Peyer's patch (tissue), 4 donors: ENCODE data around the gene NEK9. TPM values are rescaled to one million over a fixed set of nuclear protein-coding genes. Genes with fewer than 3 reads are reported as not detected.
"Not testable (repeated sequence)": the region's sequence is repeated elsewhere in the genome, so short reads cannot be mapped to it uniquely, and the experiment has no call there.

Source experiments
- DNase-seq, 3 donors: peaks; one replicate each; pipeline ENCODE4 v3.0.0-alpha.2; 2017 to 2019
- H3K27ac ChIP-seq, 4 donors: fragments of 200-600 bp; sonication (generic); one replicate each; pipeline ENCODE4 v1.5.1; 2016 to 2019
- H3K27me3 ChIP-seq, 2 donors: fragments of 200-600 bp; sonication (generic); one replicate each; pipeline ENCODE4 v1.5.1; 2019
- H3K36me3 ChIP-seq, 3 donors: fragments of 200-600 bp; sonication (generic); one replicate each; pipeline ENCODE4 v1.5.1; 2016 to 2019
- H3K4me1 ChIP-seq, 4 donors: fragments of 200-600 bp; sonication (generic); one replicate each; pipeline ENCODE4 v1.5.1; 2016 to 2019
- H3K4me3 ChIP-seq, 4 donors: fragments of 200-600 bp; sonication (generic); 1 replicate in 3 of 4; 2 replicates in 1 of 4; pipeline ENCODE4 v1.5.1; 2016 to 2019; ENCODE audit warnings: mild to moderate bottlenecking in 1 of 4
- H3K9me3 ChIP-seq, 4 donors: fragments of 200-600 bp; sonication (generic); one replicate each; pipeline ENCODE4 v1.5.1; 2016 to 2019; ENCODE audit warnings: mild to moderate bottlenecking in 1 of 4
- CTCF ChIP-seq, 6 experiments: fragments of 450-650 bp in 4 of 6; fragments of 200-600 bp in 2 of 6; sonication (generic) in 1 of 6; IDR thresholded peaks; one replicate each; pipeline ENCODE4 v1.5.1; 2017 to 2019; ENCODE audit warnings: antibody characterized with exemption in 6 of 6, mild to moderate bottlenecking in 3 of 6, moderate library complexity in 1 of 6
- POLR2A ChIP-seq, 2 donors: fragments of 450-650 bp; IDR thresholded peaks; one replicate each; pipeline ENCODE4 v1.5.1; 2017; ENCODE audit warnings: antibody characterized with exemption in 2 of 2, mild to moderate bottlenecking in 2 of 2, moderate library complexity in 2 of 2
- total RNA-seq, 4 donors: library from RNA; depleted of rRNA; stranded (reverse); fragments of >200 nt; gene quantifications; one replicate each; pipeline ENCODE4 v1.1.0, GENCODE V29; 2016

Gene NEK9
- total RNA-seq, 4 donors from 2014 or later = 32.4 to 53.6 (median 42.0) TPM

DNA sequence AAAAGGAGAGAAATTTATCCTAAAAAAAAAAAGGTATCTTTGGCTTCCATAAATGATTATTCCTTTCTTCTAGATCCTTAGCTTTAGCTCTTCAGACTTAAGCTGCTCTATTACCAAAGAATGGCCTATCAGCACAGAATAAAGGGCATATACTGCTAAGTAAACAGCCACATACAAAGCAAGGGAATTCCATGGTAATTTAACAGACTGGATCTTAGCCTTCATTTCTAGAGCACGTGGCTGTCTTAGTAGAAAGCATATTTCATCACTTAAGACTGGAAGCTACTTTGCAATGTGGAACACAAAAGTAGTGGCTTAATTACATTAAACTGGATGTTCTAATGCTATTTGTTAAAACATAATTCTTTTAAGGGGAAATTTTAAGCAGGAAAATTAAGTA, 26.4 kb upstream of the NEK9 start:
- TF ChIP-seq POLR2A (IDR thresholded peaks at IDR 0.05) = no peak
- Histone ChIP-seq H3K4me1 (no peaks in the 10 kb centered on the region), H3K4me3 (no peak overlapping the region), H3K36me3 (peaks cover 0 to 24% (median 0%) of the 10 kb centered on the region in 3 donors), H3K27me3 (no peaks in the 10 kb centered on the region), H3K9me3 (no peaks in the 10 kb centered on the region), H3K27ac (no peak overlapping the region)
- DNase-seq = no peak

DNA sequence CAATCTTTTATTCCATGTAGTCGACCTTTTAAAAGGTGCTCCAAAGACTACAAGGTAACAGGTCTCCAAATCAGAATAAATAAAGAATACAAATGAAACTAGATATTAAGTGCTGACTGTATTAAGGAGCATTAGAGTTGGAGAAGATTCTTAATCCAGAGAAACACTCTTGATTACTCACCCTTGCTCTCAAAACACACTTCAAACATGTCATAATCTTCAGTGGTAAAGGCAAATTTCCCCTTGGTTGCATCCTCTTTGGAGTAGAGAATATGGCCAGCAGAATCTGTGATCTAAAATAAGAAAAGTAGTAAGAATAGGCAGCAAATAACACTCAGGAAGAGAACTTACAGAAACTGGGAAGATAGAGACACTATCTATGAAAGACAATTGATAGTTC, 25.0 kb upstream of the NEK9 start:
- Histone ChIP-seq H3K4me3 (no peak overlapping the region), H3K27ac (no peak overlapping the region), H3K36me3 (peaks cover 0 to 24% (median 0%) of the 10 kb centered on the region in 3 donors), H3K9me3 (no peaks in the 10 kb centered on the region), H3K27me3 (no peaks in the 10 kb centered on the region), H3K4me1 (no peaks in the 10 kb centered on the region)
- TF ChIP-seq POLR2A (IDR thresholded peaks at IDR 0.05) (no peak), CTCF (IDR thresholded peaks at IDR 0.05) (no peak)
- no peak for DNase-seq

- Histone ChIP-seq H3K27ac (peak overlapping the region in 1 of 4 donors; percentile 22), H3K36me3 (peaks cover 0 to 31% (median 0%) of the 10 kb centered on the region in 3 donors)
- H3K4me3 ChIP-seq, H3K4me1 ChIP-seq, DNase-seq, H3K27me3 ChIP-seq, H3K9me3 ChIP-seq: not testable (repeated sequence)
These were observed 23.8 kb upstream of the NEK9 start for GRCh38 chr14:75150637-75151036.

DNA sequence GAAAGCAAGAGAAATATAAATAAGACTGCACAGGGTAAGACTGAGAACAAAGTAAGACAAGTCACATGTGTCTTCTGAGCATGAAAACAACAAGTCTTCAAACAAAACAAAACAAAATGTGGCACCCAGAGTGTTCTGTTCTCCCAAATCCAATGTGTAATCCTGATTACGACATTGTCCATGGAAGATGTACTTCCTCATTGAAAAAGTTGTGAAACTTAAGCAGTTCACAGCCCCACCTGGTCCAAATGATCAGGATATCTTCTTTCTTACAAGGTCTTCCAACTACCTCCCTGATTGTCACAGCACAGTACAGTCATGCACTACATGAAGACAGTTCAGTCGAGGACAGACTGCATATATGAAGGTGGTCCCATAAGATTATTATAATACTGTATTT, 23.3 kb upstream of the NEK9 start:
- peak overlapping the region in 2 of 4 donors; percentile 14 to 71 for H3K27ac ChIP-seq

DNA sequence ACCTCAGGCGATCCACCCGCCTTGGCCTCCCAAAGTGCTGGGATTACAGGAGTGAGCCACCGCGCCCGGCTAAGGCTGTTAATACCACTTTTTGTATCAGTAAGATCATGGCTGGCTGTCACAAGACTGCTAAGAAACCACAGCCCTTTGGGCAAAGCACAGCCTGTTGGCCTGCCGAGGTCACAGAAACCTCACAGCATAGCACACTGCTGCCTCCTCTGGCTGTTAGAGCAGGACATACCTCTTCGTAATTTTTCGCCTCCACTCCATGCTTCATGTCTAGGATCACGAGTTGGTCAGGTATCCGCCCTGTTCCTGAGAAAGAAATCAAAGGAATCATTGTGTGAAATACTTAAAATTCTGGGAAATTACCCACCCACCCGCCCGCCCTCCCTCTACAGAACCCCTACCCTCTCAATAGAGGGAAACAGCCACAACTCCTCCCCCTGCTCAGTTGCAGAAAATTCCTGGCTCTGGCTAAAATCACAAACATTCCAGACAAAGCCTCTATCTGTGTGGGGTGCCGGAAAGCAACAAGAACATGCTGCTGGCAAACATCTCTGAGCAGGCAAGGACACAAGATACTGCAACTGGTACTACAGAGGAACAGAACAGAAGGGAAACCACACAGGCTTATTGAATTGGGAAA, 20.7 kb upstream of the NEK9 start:
- peaks cover 0 to 31% (median 0%) of the 10 kb centered on the region in 3 donors for H3K36me3 ChIP-seq
- TF ChIP-seq POLR2A (IDR thresholded peaks at IDR 0.05) (no peak), CTCF (IDR thresholded peaks at IDR 0.05) (peak in 4 of 6 experiments; percentile 6 to 40 (median 34))
- DNase-seq = peak in 2 of 3 donors; percentile 28 to 75
- peaks cover 0 to 27% (median 0%) of the 10 kb centered on the region in 4 donors for H3K4me1 ChIP-seq
- H3K27ac ChIP-seq = peak overlapping the region; percentile 33 to 87 (median 78)
- no peaks in the 10 kb centered on the region for H3K9me3 ChIP-seq
- no peaks in the 10 kb centered on the region for H3K27me3 ChIP-seq
- H3K4me3 ChIP-seq = no peak overlapping the region

More for the DNA sequence above, 23.3 kb upstream of the NEK9 start:
- Histone ChIP-seq H3K36me3 (peaks cover 0 to 31% (median 0%) of the 10 kb centered on the region in 3 donors), H3K4me3 (no peak overlapping the region), H3K9me3 (no peaks in the 10 kb centered on the region), H3K27me3 (no peaks in the 10 kb centered on the region), H3K4me1 (peaks cover 0 to 6% (median 0%) of the 10 kb centered on the region in 4 donors)
- DNase-seq = no peak
- no peak for TF ChIP-seq CTCF (IDR thresholded peaks at IDR 0.05)
- TF ChIP-seq POLR2A (IDR thresholded peaks at IDR 0.05) = no peak

GRCh38 chr14:75144944-75145343, 18.1 kb upstream of the NEK9 start:
- H3K27me3 ChIP-seq = no peaks in the 10 kb centered on the region
- no peak for TF ChIP-seq POLR2A (IDR thresholded peaks at IDR 0.05)
- TF ChIP-seq CTCF (IDR thresholded peaks at IDR 0.05) = no peak
- no peak for DNase-seq
- peak overlapping the region; percentile 4 to 75 (median 51) for H3K27ac ChIP-seq
- H3K4me3 ChIP-seq = no peak overlapping the region
- peaks cover 0 to 13% (median 0%) of the 10 kb centered on the region in 3 donors for H3K36me3 ChIP-seq
- H3K4me1 ChIP-seq = peaks cover 0 to 32% (median 0%) of the 10 kb centered on the region in 4 donors
- no peaks in the 10 kb centered on the region for H3K9me3 ChIP-seq
